Activated CD8-positive, alpha-beta memory T cell treated with anti-CD3 and anti-CD28 coated beads, Interleukin-2, amount 50 U/mL, for 24 hours (primary cell): ENCODE data around the gene ADAD1.
"Not testable (repeated sequence)": the region's sequence is repeated elsewhere in the genome, so short reads cannot be mapped to it uniquely, and the experiment has no call there.

ENCODE experiments used
- DNase-seq: peaks from one replicate; pipeline ENCODE4 v3.0.0-alpha.2; 2020; ENCODE audit errors: extremely low read depth

Gene ADAD1

GRCh38 chr4:122378711-122379110, at the start of gene ADAD1:
Gene ADAD1 (plus strand): TSS chr4:122379011. CDS start chr4:122380070, 1,059 bp downstream.
- DNase-seq: no peak

GRCh38 chr4:122329876-122330565, 48.8 kb upstream of the ADAD1 start:
- DNase-seq: no peak

- DNase-seq: no peak
Observed at GRCh38 chr4:122331195-122331594, 47.6 kb upstream of the ADAD1 start.

GRCh38 chr4:122334828-122335227, 44.0 kb upstream of the ADAD1 start:
- no peak for DNase-seq

GRCh38 chr4:122341886-122342285, 36.9 kb upstream of the ADAD1 start:
- no peak for DNase-seq

GRCh38 chr4:122346036-122346435, 32.8 kb upstream of the ADAD1 start:
- DNase-seq: no peak

- no peak for DNase-seq
Observed at GRCh38 chr4:122346503-122346902, 32.3 kb upstream of the ADAD1 start.

GRCh38 chr4:122356317-122356808, 22.4 kb upstream of the ADAD1 start:
- DNase-seq: no peak

GRCh38 chr4:122360754-122361153, 18.1 kb upstream of the ADAD1 start:
- no peak for DNase-seq

- DNase-seq: no peak
Observed at GRCh38 chr4:122364700-122365404, 14.0 kb upstream of the ADAD1 start.

GRCh38 chr4:122368786-122369185, 10.0 kb upstream of the ADAD1 start:
- DNase-seq: not testable (repeated sequence)

- no peak for DNase-seq
Observed at GRCh38 chr4:122377352-122377751, 1.5 kb upstream of the ADAD1 start.

GRCh38 chr4:122379239-122379638, 428 bp downstream of the ADAD1 start:
- DNase-seq: no peak

GRCh38 chr4:122383341-122383740, 4.5 kb downstream of the ADAD1 start:
- no peak for DNase-seq

- no peak for DNase-seq
Observed at GRCh38 chr4:122384245-122384644, 5.4 kb downstream of the ADAD1 start.

- DNase-seq: no peak
Observed at GRCh38 chr4:122393276-122393675, 14.5 kb downstream of the ADAD1 start.

GRCh38 chr4:122403861-122404260, 25.1 kb downstream of the ADAD1 start:
- no peak for DNase-seq

GRCh38 chr4:122412547-122412946, 33.7 kb downstream of the ADAD1 start:
- no peak for DNase-seq

- no peak for DNase-seq
Observed at GRCh38 chr4:122423246-122423645, 44.4 kb downstream of the ADAD1 start.

GRCh38 chr4:122431351-122431750, 52.5 kb downstream of the ADAD1 start:
- DNase-seq: no peak

GRCh38 chr4:122434285-122434684, 55.5 kb downstream of the ADAD1 start:
- DNase-seq: no peak

- no peak for DNase-seq
Observed at GRCh38 chr4:122450847-122451246, 72.0 kb downstream of the ADAD1 start.

GRCh38 chr4:122453384-122453995, 74.7 kb downstream of the ADAD1 start:
- DNase-seq: no peak
